Activated CD8-positive, alpha-beta memory T cell treated with anti-CD3 and anti-CD28 coated beads for 24 hours (primary cell): ENCODE measurements around the gene SERPINA5.
"Not testable (repeated sequence)": the region's sequence is repeated elsewhere in the genome, so short reads cannot be mapped to it uniquely, and the experiment has no call there.

Experiments used
- DNase-seq: peaks from one replicate; pipeline ENCODE4 v3.0.0-alpha.2; 2020

The SERPINA5 gene

DNA sequence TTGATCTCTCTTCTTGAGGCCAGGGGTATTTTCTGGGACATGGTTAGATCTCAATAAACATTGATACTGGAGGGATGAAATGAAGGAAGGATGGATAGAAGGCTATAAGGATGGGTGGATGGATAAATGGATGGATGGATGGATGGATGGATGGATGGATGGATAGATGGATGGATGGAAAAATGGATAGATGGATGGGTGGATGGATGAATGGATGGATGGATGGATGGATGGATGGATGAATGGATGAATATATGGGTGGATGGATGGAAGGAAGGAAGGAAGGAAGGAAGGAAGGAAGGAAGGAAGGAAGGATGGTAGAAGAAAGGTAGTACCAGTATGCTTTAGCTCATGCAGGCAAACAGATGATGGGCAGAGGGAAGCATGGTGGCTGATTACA, 3.8 kb upstream of the SERPINA5 start:
- DNase-seq = not testable (repeated sequence)

- no peak for DNase-seq
Observed at GRCh38 chr14:94578712-94579111, 2.5 kb upstream of the SERPINA5 start.

GRCh38 chr14:94582199-94582750, 1.0 kb downstream of the SERPINA5 start:
- no peak for DNase-seq

DNA sequence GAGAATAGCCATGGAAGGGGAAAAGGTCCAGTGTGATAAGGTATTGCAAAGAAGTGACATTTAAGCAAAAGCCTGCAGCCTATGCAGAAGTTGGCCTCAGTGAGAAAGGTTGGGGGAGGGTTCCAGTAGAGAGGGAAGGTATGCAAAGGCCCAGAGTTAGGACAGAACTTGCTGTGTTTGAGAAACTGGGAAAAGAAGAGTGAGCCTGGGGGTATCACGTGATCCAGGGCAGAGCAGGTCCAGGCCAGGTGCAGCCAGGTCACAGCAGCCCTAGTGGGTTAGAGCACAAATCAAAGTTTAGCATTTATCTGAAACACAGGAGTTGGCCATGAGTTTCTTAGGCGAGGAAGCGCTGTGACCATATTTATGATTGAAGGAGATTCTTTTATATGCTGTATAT, 1.6 kb downstream of the SERPINA5 start:
- DNase-seq = no peak

GRCh38 chr14:94583557-94583956, 2.3 kb downstream of the SERPINA5 start:
- DNase-seq = no peak

DNA sequence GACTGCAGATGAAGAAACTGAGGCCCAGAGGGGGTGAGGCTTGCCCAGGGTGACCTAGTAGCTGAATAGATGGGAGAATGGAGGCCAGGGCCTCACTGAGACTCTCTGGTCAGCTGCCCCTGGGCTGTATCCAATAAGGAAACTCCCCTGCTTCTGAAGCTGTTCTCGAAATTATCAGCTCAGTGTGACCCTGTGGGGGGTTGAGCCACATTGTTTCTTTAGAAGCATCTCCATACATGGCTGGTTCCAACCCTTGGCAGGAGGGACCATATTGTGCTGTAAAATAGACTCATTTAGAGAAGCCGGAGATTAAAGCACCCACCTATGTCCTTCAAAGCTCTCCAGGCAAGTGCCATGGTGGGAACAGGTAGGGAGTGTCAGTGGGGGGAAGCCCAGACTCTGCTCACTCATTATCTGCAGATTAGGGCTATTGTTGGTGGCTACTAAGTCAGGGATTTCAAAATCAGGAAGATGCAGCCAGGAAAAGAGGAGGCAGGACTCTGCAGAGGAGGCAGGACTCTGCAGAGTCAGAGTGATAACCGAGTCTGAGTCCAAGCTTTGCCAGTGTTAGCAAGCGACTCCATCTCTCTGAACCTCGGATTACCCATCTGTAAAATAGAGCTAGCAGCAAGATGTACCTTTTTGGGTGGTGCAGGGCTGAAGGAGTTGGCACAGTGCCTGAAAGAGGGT, 3.5 kb downstream of the SERPINA5 start:
- no peak for DNase-seq

DNA sequence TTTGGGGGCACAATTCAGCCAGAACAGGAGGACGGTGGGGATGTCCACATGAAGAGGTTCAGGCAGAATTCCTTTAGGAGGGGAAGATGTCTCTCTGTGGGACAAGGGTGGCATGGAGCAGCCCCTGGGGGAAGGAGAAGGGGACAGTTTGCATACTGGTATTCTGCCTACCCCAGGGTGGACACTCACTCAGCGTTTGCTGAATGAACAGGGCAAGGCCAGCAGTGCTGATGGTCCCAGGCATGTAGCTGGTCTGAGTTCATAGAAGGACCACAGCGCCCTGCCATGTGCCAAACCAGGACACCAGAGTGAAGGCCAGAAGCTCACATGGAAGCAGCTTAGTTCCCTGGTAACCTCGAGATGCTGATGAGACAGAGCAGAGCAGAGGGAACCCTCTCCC, 5.4 kb downstream of the SERPINA5 start:
- no peak for DNase-seq

- DNase-seq = no peak
Observed at GRCh38 chr14:94588311-94588710, 7.1 kb downstream of the SERPINA5 start.

DNA sequence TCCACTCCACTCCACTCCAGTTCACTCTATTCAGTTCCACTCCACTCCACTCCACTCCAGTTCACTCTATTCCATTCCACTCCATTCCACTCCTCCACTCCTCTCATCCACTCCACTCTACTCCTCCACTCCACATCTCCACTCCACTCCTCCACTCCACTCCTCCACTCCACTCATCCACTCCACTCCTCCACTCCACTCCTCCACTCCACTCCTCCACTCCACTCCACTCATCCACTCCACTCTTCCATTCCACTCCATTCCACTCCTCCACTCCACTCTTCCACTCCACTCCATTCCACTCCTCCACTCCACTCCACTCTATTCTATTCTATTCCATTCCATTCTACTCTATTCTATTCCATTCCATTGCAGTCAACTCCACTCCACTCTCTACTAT, 9.8 kb downstream of the SERPINA5 start:
- no peak for DNase-seq

- DNase-seq = no peak
Observed at GRCh38 chr14:94591871-94592270, 10.6 kb downstream of the SERPINA5 start.

DNA sequence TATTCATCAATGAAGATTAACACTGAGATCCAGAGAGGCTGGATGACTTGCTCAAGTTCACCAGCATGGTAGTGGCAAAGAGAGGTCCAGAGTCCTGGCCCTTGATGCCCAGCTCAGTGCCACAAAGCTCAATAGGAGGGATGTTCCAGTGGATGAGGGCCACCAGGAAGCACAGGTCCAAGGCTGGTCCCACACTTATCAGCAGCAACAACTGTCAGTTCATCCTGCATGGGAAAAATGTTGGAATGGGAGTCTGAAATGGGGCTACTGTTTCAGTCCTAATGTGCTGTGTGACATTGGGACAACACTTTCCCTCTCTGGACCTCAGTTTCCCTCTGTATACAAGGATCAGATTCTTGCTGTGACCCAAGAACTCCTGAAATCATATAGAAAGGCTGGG, 11.2 kb downstream of the SERPINA5 start:
- no peak for DNase-seq

DNA sequence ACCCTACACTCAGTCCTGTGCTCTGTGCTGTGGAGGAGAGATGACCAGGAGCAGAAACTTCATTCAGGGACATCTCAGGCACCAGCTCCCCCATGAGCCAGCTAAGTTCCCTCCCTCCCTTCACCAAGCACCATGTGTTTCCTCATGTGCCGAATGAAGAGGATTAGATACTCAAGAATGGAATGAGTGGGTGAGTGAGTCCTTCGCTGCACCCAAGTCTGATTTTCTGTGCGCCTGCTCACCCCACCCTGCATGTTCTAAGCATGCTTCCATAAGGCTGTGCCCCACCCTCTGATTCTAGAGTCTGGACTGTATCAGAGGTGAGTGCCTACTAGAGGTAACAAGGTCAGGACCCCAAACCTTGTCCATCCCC, 12.1 kb downstream of the SERPINA5 start:
- no peak for DNase-seq

DNA sequence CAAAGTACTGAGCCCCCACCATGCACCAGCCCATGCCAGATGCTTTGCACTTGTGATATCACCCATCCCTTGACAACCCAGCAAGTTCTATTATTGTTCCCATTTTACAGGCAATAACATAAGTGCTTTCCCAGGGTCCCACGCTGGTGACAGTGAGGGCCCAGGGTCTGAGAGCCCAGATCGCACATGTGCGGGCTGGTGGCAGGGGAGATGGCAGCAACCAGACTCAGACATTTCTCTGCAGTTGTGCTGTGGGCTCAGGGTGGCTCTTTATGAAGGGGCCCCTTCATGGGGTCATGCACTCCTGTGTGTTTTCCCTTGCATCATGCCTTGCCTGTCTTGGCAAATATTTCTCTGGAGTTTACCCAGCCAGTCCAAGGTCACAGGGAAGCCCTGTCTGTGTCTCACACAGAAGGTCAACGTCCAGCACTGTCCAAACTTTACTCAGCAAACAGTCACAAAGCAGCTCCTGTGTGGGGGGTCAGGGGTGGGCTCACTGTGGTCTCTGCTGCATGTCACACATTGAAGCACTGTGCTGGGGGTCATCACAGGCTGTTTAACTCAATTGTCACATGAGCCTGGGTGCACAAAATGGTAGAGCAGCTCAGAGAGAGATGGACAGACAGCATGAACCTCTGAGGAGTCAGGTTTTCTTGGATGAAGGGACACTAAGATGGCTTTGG, 12.7 kb downstream of the SERPINA5 start:
- no peak for DNase-seq

GRCh38 chr14:94594441-94594840, 13.2 kb downstream of the SERPINA5 start:
- no peak for DNase-seq

- DNase-seq = no peak
Observed at GRCh38 chr14:94595912-94596311, 14.7 kb downstream of the SERPINA5 start.

DNA sequence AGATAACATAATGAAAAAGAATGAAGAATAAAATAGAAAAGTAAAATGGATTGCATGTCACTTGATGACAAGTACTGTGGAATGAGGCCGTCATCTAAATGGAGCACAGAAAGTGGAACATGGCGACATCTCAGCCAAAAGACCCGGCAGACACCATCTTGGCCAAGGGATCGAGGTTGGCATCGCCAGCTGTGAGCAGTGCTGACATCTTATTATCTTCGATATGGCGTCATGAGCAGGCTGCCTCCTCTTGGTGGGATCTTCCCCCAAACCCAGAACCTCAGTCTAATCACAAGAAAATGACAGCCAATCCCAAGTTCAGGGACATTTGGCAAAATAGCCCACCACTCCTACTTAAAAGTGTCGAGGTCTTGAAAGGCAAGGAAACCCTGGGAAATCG, 15.1 kb downstream of the SERPINA5 start:
- DNase-seq = no peak

GRCh38 chr14:94597788-94598187, 16.6 kb downstream of the SERPINA5 start:
- no peak for DNase-seq

GRCh38 chr14:94598506-94598815, 17.2 kb downstream of the SERPINA5 start:
- no peak for DNase-seq

DNA sequence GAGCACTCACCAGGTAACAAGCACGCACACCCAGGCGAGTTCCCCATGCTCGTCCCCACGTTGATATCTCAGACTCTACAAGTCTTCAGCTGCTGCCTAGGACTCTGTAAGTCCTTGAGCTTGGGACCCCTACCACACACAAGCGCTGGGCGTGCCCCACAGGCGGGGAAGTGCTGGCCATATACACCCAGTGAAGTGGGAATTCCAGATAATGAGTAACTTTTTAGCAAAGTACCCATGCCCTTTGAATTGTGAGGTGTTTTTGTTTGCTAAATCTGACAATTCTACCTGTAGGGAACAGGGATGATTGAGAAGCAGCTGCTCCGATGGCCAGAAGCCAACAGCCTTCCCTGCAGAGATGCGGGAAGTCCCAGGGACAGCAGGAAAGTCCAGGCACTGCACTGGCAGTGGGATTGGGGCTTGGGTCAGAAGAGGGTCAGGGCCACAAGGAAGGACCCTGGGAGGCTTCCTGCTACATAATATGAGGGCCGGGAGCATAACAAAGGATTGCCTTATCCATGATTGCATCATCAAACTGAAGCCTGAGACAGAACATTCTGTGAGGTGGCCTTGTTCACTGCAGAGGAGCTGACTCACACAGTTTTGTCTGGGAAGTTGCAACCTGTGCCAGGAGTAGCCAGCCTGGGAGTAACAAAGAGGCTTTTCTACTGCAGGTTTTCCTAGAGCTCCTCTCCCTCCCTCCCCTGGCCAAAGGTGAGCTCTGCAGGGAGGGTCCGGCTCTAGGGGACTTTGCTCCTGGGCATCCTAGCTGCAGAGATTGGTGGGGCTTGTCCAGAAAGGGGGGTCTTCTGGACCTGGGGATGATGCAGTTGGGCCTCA, 17.8 kb downstream of the SERPINA5 start:
- no peak for DNase-seq

- DNase-seq = no peak
Observed at GRCh38 chr14:94599656-94600004, 18.4 kb downstream of the SERPINA5 start.

DNA sequence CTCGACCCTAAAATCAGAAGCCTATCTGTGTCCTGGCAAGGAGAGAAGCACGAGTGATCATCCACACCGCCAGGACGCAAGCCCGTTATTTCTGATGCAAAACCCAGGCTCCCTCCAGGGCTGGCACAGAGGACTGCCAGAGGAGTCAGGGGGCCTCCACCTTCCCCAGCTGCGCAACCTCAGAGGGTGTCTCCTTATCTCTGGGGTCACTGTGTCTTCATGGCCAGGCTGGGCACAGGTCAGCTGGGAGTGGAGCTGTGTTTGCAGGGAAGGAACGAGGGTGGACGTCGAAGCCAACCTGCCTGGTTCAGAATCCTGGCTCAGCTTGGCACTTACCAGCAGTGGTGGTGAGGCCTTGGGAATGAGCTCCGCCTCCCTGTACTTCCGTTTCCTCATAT, 18.9 kb downstream of the SERPINA5 start:
- no peak for DNase-seq

DNA sequence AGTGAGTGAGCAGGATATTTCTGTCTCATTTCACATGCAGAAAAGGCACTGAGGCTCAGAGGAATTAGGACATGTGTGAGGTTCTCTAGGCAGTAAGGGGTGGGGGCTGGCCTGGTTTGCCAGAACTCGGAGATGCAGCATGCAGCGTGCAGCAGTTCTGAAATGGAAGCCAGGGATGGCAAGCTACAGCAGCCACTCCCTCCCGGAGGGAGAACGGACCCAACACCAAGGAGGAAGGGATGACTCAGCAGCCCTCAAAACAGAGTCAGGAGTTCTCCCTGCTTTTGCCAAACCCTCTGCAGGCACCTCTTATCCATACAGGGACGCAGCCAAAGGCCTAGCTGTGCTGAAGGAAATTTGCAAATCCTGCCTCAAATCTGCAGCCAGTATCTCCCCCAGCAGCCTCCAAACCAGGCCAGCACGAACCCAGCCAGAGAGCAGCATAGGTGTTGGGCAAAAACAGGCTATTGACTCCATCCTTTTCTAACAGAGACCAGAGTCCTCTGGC, 20.7 kb downstream of the SERPINA5 start:
- no peak for DNase-seq

- no peak for DNase-seq
Observed at GRCh38 chr14:94602722-94603121, 21.5 kb downstream of the SERPINA5 start.

- DNase-seq = no peak
Observed at GRCh38 chr14:94605361-94605760, 24.1 kb downstream of the SERPINA5 start.
